CD4-positive, alpha-beta T cell treated with Interleukin-17A for 4 hours (primary cell): Measurements from ENCODE around the gene EMP1.

ENCODE experiments used
- DNase-seq: peaks from one replicate; pipeline ENCODE4 v3.0.0-alpha.2; 2020; ENCODE audit warnings: mixed read lengths

Gene EMP1

GRCh38 chr12:13196130-13196921, at the start of gene EMP1:
Gene EMP1, plus strand, starts transcription at chr12:13196726. Its CDS starts 14,785 bp downstream, at chr12:13211511.
- peak; percentile 85 for DNase-seq

GRCh38 chr12:13147688-13148484, 48.6 kb upstream of the EMP1 start:
- DNase-seq, result no peak

GRCh38 chr12:13148485-13148847, 48.1 kb upstream of the EMP1 start:
- DNase-seq, result no peak

GRCh38 chr12:13149411-13149810, 47.1 kb upstream of the EMP1 start:
- no peak for DNase-seq

- DNase-seq, result no peak
Measured at GRCh38 chr12:13152281-13152680, 44.2 kb upstream of the EMP1 start.

- no peak for DNase-seq
Measured at GRCh38 chr12:13152756-13153155, 43.8 kb upstream of the EMP1 start.

GRCh38 chr12:13153180-13153579, 43.3 kb upstream of the EMP1 start:
- no peak for DNase-seq

- no peak for DNase-seq
Measured at GRCh38 chr12:13154027-13154538, 42.4 kb upstream of the EMP1 start.

- no peak for DNase-seq
Measured at GRCh38 chr12:13154831-13155230, 41.7 kb upstream of the EMP1 start.

GRCh38 chr12:13156277-13156676, 40.2 kb upstream of the EMP1 start:
- DNase-seq, result no peak

- DNase-seq, result no peak
Measured at GRCh38 chr12:13161172-13161571, 35.4 kb upstream of the EMP1 start.

GRCh38 chr12:13162904-13163303, 33.6 kb upstream of the EMP1 start:
- no peak for DNase-seq

GRCh38 chr12:13163868-13164635, 32.5 kb upstream of the EMP1 start:
- no peak for DNase-seq

- DNase-seq, result no peak
Measured at GRCh38 chr12:13164921-13165616, 31.5 kb upstream of the EMP1 start.

GRCh38 chr12:13165617-13166041, 30.9 kb upstream of the EMP1 start:
- DNase-seq, result peak; percentile 88

GRCh38 chr12:13167226-13167625, 29.3 kb upstream of the EMP1 start:
- DNase-seq, result no peak

GRCh38 chr12:13167906-13168305, 28.6 kb upstream of the EMP1 start:
- no peak for DNase-seq

GRCh38 chr12:13169272-13169671, 27.3 kb upstream of the EMP1 start:
- DNase-seq, result no peak

- no peak for DNase-seq
Measured at GRCh38 chr12:13170892-13171490, 25.5 kb upstream of the EMP1 start.

GRCh38 chr12:13171921-13172859, 24.3 kb upstream of the EMP1 start:
- no peak for DNase-seq
